Trophoblast cell (in vitro differentiated cells and primary cell): ENCODE results near the gene GSX1.

Source experiments
- DNase-seq, 2 donors: peaks; one replicate each; pipeline ENCODE4 v3.0.0-alpha.2; 2016
- H2AFZ ChIP-seq: 2 replicates; pipeline ENCODE4 v1.6.1; 2013; ENCODE audit warnings: low read length, moderate library complexity, mild to moderate bottlenecking; ENCODE audit not compliant: insufficient read depth, poor library complexity
- H2AK5ac ChIP-seq: 2 replicates; pipeline ENCODE4 v1.6.1; 2013; ENCODE audit warnings: mild to moderate bottlenecking, low read length
- H2BK120ac ChIP-seq: 2 replicates; pipeline ENCODE4 v1.6.1; 2013; ENCODE audit warnings: low read length, mild to moderate bottlenecking, moderate library complexity; ENCODE audit not compliant: insufficient read depth, poor library complexity
- H2BK12ac ChIP-seq: 2 replicates; pipeline ENCODE4 v1.6.1; 2013; ENCODE audit warnings: mild to moderate bottlenecking, low read length, moderate library complexity
- H2BK5ac ChIP-seq: 2 replicates; pipeline ENCODE4 v1.6.1; 2013; ENCODE audit warnings: low read length, low read depth, moderate library complexity, mild to moderate bottlenecking; ENCODE audit not compliant: poor library complexity
- H3K14ac ChIP-seq: 2 replicates; pipeline ENCODE4 v1.6.1; 2013; ENCODE audit warnings: mild to moderate bottlenecking, low read length
- H3K18ac ChIP-seq: 2 replicates; pipeline ENCODE4 v1.6.1; 2013; ENCODE audit warnings: mild to moderate bottlenecking, low read length
- H3K23ac ChIP-seq: 2 replicates; pipeline ENCODE4 v1.6.1; 2013; ENCODE audit warnings: low read length
- H3K27ac ChIP-seq: 2 replicates; pipeline ENCODE4 v1.5.1; 2013; ENCODE audit warnings: low read depth, mild to moderate bottlenecking, inconsistent platforms, low read length, moderate library complexity
- H3K27me3 ChIP-seq: 2 replicates; pipeline ENCODE4 v1.6.1; 2013; ENCODE audit warnings: inconsistent platforms, mild to moderate bottlenecking, low read length, moderate library complexity; ENCODE audit not compliant: insufficient read depth
- H3K36me3 ChIP-seq, 2 experiments: 1 replicate in 1 of 2; 2 replicates in 1 of 2; pipeline ENCODE4 v1.6.1; 2013; ENCODE audit warnings: low read length in 2 of 2, mild to moderate bottlenecking in 2 of 2, moderate library complexity in 1 of 2; ENCODE audit not compliant: insufficient read depth in 2 of 2, control insufficient read depth in 1 of 2
- H3K4ac ChIP-seq: 2 replicates; pipeline ENCODE4 v1.6.1; 2013; ENCODE audit warnings: low read depth, mild to moderate bottlenecking, low read length, moderate library complexity
- H3K4me1 ChIP-seq, 2 experiments: 1 replicate in 1 of 2; 2 replicates in 1 of 2; pipeline ENCODE4 v1.6.1; 2013; ENCODE audit warnings: low read length in 2 of 2, mild to moderate bottlenecking in 2 of 2, moderate library complexity in 1 of 2; ENCODE audit not compliant: insufficient read depth in 2 of 2, control insufficient read depth in 1 of 2
- H3K4me2 ChIP-seq: 2 replicates; pipeline ENCODE4 v1.6.1; 2013; ENCODE audit warnings: inconsistent platforms, mild to moderate bottlenecking, low read length, moderate library complexity
- H3K4me3 ChIP-seq: 2 replicates; pipeline ENCODE4 v1.5.1; 2013; ENCODE audit warnings: mild to moderate bottlenecking, low read depth, low read length, inconsistent platforms
- H3K79me1 ChIP-seq: one replicate; pipeline ENCODE4 v1.6.1; 2013; ENCODE audit warnings: low read length
- H3K79me2 ChIP-seq: 2 replicates; pipeline ENCODE4 v1.6.1; 2013; ENCODE audit warnings: low read length, mild to moderate bottlenecking; ENCODE audit not compliant: control insufficient read depth, insufficient read depth, poor library complexity
- H3K9ac ChIP-seq: 2 replicates; pipeline ENCODE4 v1.6.1; 2013; ENCODE audit warnings: mild to moderate bottlenecking, low read length
- H3K9me3 ChIP-seq: 2 replicates; pipeline ENCODE4 v1.6.1; 2013; ENCODE audit warnings: low read depth, mild to moderate bottlenecking, control low read depth, inconsistent platforms, low read length; ENCODE audit not compliant: insufficient read depth
- H4K12ac ChIP-seq: 2 replicates; pipeline ENCODE4 v1.6.1; 2013; ENCODE audit warnings: low read depth, mild to moderate bottlenecking, low read length, moderate library complexity
- H4K8ac ChIP-seq: 2 replicates; pipeline ENCODE4 v1.6.1; 2013; ENCODE audit warnings: low read depth, mild to moderate bottlenecking, low read length, moderate library complexity
- H4K91ac ChIP-seq: one replicate; pipeline ENCODE4 v1.6.1; 2013; ENCODE audit warnings: low read depth, mild to moderate bottlenecking, low read length, moderate library complexity
- WGBS: extraction: QIAGEN DNeasy Blood & Tissue Kit; methylation state at CpG from one replicate; pipeline ENCODE4 v1.1.7; 2013; ENCODE audit warnings: missing lambda C conversion rate; ENCODE audit not compliant: insufficient read length, insufficient coverage; ENCODE audit errors: extremely low coverage; 5-methylcytosine and 5-hydroxymethylcytosine counted together

The GSX1 gene

GRCh38 chr13:27825072-27825471, 32.8 kb downstream of the GSX1 start:
- Histone ChIP-seq H3K79me2 (no peaks in the 10 kb centered on the region), H3K4me1 (no peaks in the 10 kb centered on the region), H2BK5ac (no peak overlapping the region), H3K4ac (no peak overlapping the region), H3K18ac (no peak overlapping the region), H2AK5ac (no peak overlapping the region), H2AFZ (no peak overlapping the region), H3K9me3 (peaks cover 1% of the 10 kb centered on the region), H2BK12ac (no peak overlapping the region), H3K27ac (no peak overlapping the region), H3K23ac (no peak overlapping the region), H4K8ac (no peak overlapping the region), H3K9ac (no peak overlapping the region), H3K79me1 (no peaks in the 10 kb centered on the region), H3K27me3 (peaks cover 37% of the 10 kb centered on the region), H3K4me2 (no peak overlapping the region), H3K36me3 (no peaks in the 10 kb centered on the region), H2BK120ac (no peak overlapping the region), H4K12ac (no peak overlapping the region), H3K14ac (no peak overlapping the region), H4K91ac (no peak overlapping the region), H3K4me3 (no peak overlapping the region)
- WGBS: no CpG with 5 or more reads among the region's 5 CpGs
- DNase-seq: no peak

- H3K36me3 ChIP-seq: no peaks in the 10 kb centered on the region
- DNase-seq: peak; percentile 67 to 91
- no peak overlapping the region for H3K27ac ChIP-seq
- no peak overlapping the region for H3K14ac ChIP-seq
- no peak overlapping the region for H4K12ac ChIP-seq
- H2BK5ac ChIP-seq: no peak overlapping the region
- peak overlapping the region; percentile 62 for H3K4me2 ChIP-seq
- H2BK12ac ChIP-seq: no peak overlapping the region
- no peaks in the 10 kb centered on the region for H3K9me3 ChIP-seq
- no peak overlapping the region for H3K18ac ChIP-seq
- H3K23ac ChIP-seq: no peak overlapping the region
- no peak overlapping the region for H3K4ac ChIP-seq
- no peak overlapping the region for H4K8ac ChIP-seq
- no peak overlapping the region for H4K91ac ChIP-seq
- H2AFZ ChIP-seq: no peak overlapping the region
- no peaks in the 10 kb centered on the region for H3K4me1 ChIP-seq
- H2BK120ac ChIP-seq: no peak overlapping the region
- peaks cover 23% of the 10 kb centered on the region for H3K27me3 ChIP-seq
- no peak overlapping the region for H3K4me3 ChIP-seq
- no CpG with 5 or more reads among the region's 30 CpGs for WGBS
- H2AK5ac ChIP-seq: no peak overlapping the region
- H3K79me1 ChIP-seq: no peaks in the 10 kb centered on the region
- H3K9ac ChIP-seq: no peak overlapping the region
- no peaks in the 10 kb centered on the region for H3K79me2 ChIP-seq
Measured at GRCh38 chr13:27826379-27827353, 34.4 kb downstream of the GSX1 start.

- Histone ChIP-seq H3K23ac (no peak overlapping the region), H3K4me3 (no peak overlapping the region), H3K4me2 (no peak overlapping the region), H3K79me2 (no peaks in the 10 kb centered on the region), H2BK12ac (no peak overlapping the region), H4K91ac (no peak overlapping the region), H3K36me3 (no peaks in the 10 kb centered on the region), H2BK5ac (no peak overlapping the region), H2AFZ (no peak overlapping the region), H3K27me3 (peaks cover 16% of the 10 kb centered on the region), H4K12ac (no peak overlapping the region), H3K4ac (no peak overlapping the region), H4K8ac (no peak overlapping the region), H2AK5ac (no peak overlapping the region), H3K27ac (no peak overlapping the region), H3K9me3 (no peaks in the 10 kb centered on the region), H3K4me1 (no peaks in the 10 kb centered on the region), H2BK120ac (no peak overlapping the region), H3K18ac (no peak overlapping the region), H3K79me1 (no peaks in the 10 kb centered on the region), H3K9ac (no peak overlapping the region), H3K14ac (no peak overlapping the region)
- no CpG with 5 or more reads among the region's 4 CpGs for WGBS
- DNase-seq: no peak
Measured at GRCh38 chr13:27827646-27828045, 35.4 kb downstream of the GSX1 start.

GRCh38 chr13:27830010-27830409, 37.7 kb downstream of the GSX1 start:
- Histone ChIP-seq H3K79me1 (no peaks in the 10 kb centered on the region), H2AFZ (no peak overlapping the region), H3K27me3 (peaks cover 4% of the 10 kb centered on the region), H2BK12ac (no peak overlapping the region), H2AK5ac (no peak overlapping the region), H4K12ac (no peak overlapping the region), H4K8ac (no peak overlapping the region), H3K4me2 (no peak overlapping the region), H3K36me3 (no peaks in the 10 kb centered on the region), H3K4me3 (no peak overlapping the region), H3K9me3 (no peaks in the 10 kb centered on the region), H3K79me2 (no peaks in the 10 kb centered on the region), H3K27ac (no peak overlapping the region), H3K4me1 (no peaks in the 10 kb centered on the region), H2BK120ac (no peak overlapping the region), H2BK5ac (no peak overlapping the region), H3K9ac (no peak overlapping the region), H4K91ac (no peak overlapping the region), H3K4ac (no peak overlapping the region), H3K18ac (no peak overlapping the region), H3K14ac (no peak overlapping the region), H3K23ac (no peak overlapping the region)
- DNase-seq: peak; percentile 30 to 74
- WGBS: no CpG with 5 or more reads among the region's 25 CpGs
